Adrenal gland (tissue), 12 donors: ENCODE measurements around the gene LINC00305. TPM values are rescaled to one million over a fixed set of nuclear protein-coding genes. Genes with fewer than 3 reads are reported as not detected.

Source experiments
- DNase-seq, 7 donors: peaks; one replicate each; pipeline ENCODE4 v3.0.0-alpha.2; 2019 to 2020
- H3K27ac ChIP-seq, 5 donors: fragments of 200-600 bp; sonication (generic) in 4 of 5; 1 replicate in 3 of 5; 2 replicates in 2 of 5; pipeline versions ENCODE4 v1.5.1 to v1.8.0; 2016 to 2020; ENCODE audit warnings: mild to moderate bottlenecking in 1 of 5
- H3K27me3 ChIP-seq: fragments of 200-600 bp; 2 replicates; pipeline ENCODE4 v1.8.0; 2021
- H3K36me3 ChIP-seq, 2 donors: fragments of 200-600 bp; replicated peaks in 1 of 2; 1 replicate in 1 of 2; 2 replicates in 1 of 2; pipeline versions ENCODE4 v1.5.1 to v1.8.0; 2018 to 2022
- H3K4me1 ChIP-seq, 2 donors: fragments of 200-600 bp; replicated peaks in 1 of 2; 1 replicate in 1 of 2; 2 replicates in 1 of 2; pipeline versions ENCODE4 v1.5.1 to v1.8.0; 2018 to 2021
- H3K4me3 ChIP-seq, 4 donors: fragments of 200-600 bp; sonication (generic) in 3 of 4; one replicate each; pipeline ENCODE4 v1.5.1; 2016 to 2018
- H3K9me3 ChIP-seq, 3 donors: fragments of 200-600 bp; sonication (generic) in 1 of 3; replicated peaks in 1 of 3; 1 replicate in 2 of 3; 2 replicates in 1 of 3; pipeline versions ENCODE4 v1.5.1 to v1.8.0; 2016 to 2021
- CTCF ChIP-seq, 6 experiments: fragments of 450-650 bp in 4 of 6; fragments of 200-600 bp in 2 of 6; sonication (generic) in 1 of 6; IDR thresholded peaks; 1 replicate in 5 of 6; 2 replicates in 1 of 6; pipeline versions ENCODE4 v1.5.1 to v1.8.0; 2016 to 2021; ENCODE audit warnings: antibody characterized with exemption in 6 of 6, mild to moderate bottlenecking in 2 of 6, moderate library complexity in 1 of 6
- POLR2A ChIP-seq, 2 donors: fragments of 450-650 bp; IDR thresholded peaks; one replicate each; pipeline ENCODE4 v1.6.1; 2017; ENCODE audit warnings: antibody characterized with exemption in 2 of 2, mild to moderate bottlenecking in 2 of 2, moderate library complexity in 1 of 2
- WGBS, 4 donors: extraction: QIAGEN DNeasy Blood & Tissue Kit in 2 of 4; methylation state at CpG; one replicate each; pipeline versions ENCODE4 v1.1.5 to v1.1.7; 2013 to 2017; 5-methylcytosine and 5-hydroxymethylcytosine counted together
- intact Hi-C, 2 donors: fragments of 100-400 bp; cut with DNase I; formaldehyde crosslinking; loops; one replicate each; pipeline versions ENCODE4 v1.14.1 to v1.15.0; 2022 to 2023
- polyA plus RNA-seq, 3 donors: library from polyadenylated mRNA; stranded (reverse); fragments of 200-250 nt in 2 of 3; fragments of 350-450 nt in 1 of 3; fragmentation: Illumina TruSeq in 1 of 3; extraction: RNeasy Lipid Tissue Mini Kit (QIAGEN cat#74804) in 1 of 3; gene quantifications; one replicate each; pipeline ENCODE4 v1.2.3, GENCODE V29; 2013 to 2014
- total RNA-seq, 9 donors: library from RNA; depleted of rRNA in 4 of 9; stranded (reverse); fragments of >200 nt in 4 of 9; fragments of 120-200 nt in 1 of 9; fragmentation: NEBNext Ultra II Directional in 1 of 9; extraction: Animal tissue kit (Norgen Biotek cat#: 25700) in 1 of 9; gene quantifications; one replicate each; pipeline versions ENCODE4 v1.1.0 to v1.2.4, GENCODE V29; 2013 to 2023
- donor health status: healthy with polysubstance abuse.
- donor health status: Bipolar disorder and iron deficiency.
- donor health status: DM: yes; HTN: yes; CAD: no.
- donor health status: DM: no; HTN: no; CAD: no.
- donor health status: DM: no; HTN: no; CAD: no.
- donor health status: DM: yes; HTN: yes; CAD: no.

Gene LINC00305
- total and polyA plus RNA-seq, 12 donors, result 0.33 TPM; not detected in 11

DNA sequence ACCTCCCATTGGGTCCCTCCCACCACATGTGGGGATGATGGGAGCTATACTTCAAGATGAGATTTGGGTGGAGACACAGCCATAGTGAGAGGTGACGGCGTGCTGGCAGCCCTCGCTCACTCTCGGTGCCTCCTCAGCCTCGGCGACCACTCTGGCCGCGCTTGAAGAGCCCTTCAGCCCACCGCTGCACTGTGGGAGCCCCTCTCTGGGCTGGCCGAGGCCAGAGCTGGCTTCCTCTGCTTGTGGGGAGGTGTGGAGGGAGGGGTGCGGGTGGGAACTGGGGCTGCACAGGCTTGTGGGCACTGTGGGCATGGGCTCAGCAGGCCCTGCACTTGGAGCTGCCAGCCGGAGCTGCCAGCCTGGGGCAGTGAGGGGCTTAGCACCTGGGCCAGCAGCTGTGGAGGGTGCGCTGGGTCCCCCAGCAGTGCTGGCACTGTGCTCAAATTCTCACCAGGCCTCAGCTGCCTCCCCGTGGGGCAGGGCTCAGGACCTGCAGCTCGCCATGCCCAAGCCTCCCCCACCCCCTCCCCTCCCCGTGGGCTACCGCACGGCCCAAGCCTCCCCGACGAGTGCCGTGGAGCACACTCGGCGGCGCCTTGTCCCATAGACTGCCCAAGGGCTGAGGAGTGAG, 106.0 kb downstream of the LINC00305 start:
- no peaks in the 10 kb centered on the region for H3K4me1 ChIP-seq
- 93 to 95% (median 93%) methylated on average over 3 to 24 of the region's 24 CpGs for WGBS, 4 donors
- intact Hi-C loops, result no loop called here
- no peaks in the 10 kb centered on the region for H3K27me3 ChIP-seq
- H3K36me3 ChIP-seq, result no peaks in the 10 kb centered on the region
- DNase-seq, result no peak
- H3K4me3 ChIP-seq, result no peak overlapping the region
- H3K27ac ChIP-seq, result no peak overlapping the region
- TF ChIP-seq POLR2A (IDR thresholded peaks at IDR 0.05) (no peak), CTCF (IDR thresholded peaks at IDR 0.05) (no peak)
- H3K9me3 ChIP-seq, result no peaks in the 10 kb centered on the region

- Histone ChIP-seq H3K27me3 (no peaks in the 10 kb centered on the region), H3K4me1 (no peaks in the 10 kb centered on the region), H3K27ac (no peak overlapping the region), H3K4me3 (no peak overlapping the region), H3K9me3 (no peaks in the 10 kb centered on the region), H3K36me3 (no peaks in the 10 kb centered on the region)
- WGBS, 4 donors, result 14 to 23% (median 20%) methylated on average over 3 of the region's 3 CpGs
- TF ChIP-seq CTCF (IDR thresholded peaks at IDR 0.05) (peak in 5 of 6 experiments; percentile 30 to 61 (median 52)), POLR2A (IDR thresholded peaks at IDR 0.05) (no peak)
- intact Hi-C loops, result loop anchor here in 1 of 2 donors (10.0 kb wide), 1 partner anchor 367 kb away; no protein-coding TSS in a partner anchor
- no peak for DNase-seq
Observed at GRCh38 chr18:64037812-64038414, 111.0 kb downstream of the LINC00305 start.

- Histone ChIP-seq H3K27ac (no peak overlapping the region), H3K4me3 (no peak overlapping the region), H3K27me3 (no peaks in the 10 kb centered on the region), H3K36me3 (no peaks in the 10 kb centered on the region), H3K4me1 (no peaks in the 10 kb centered on the region), H3K9me3 (no peaks in the 10 kb centered on the region)
- DNase-seq, result no peak
- intact Hi-C loops, result loop anchor here in 1 of 2 donors (10.0 kb wide), 1 partner anchor 372 kb away; no protein-coding TSS in a partner anchor
- WGBS, 4 donors, result 69 to 80% (median 77%) methylated on average over 5 to 6 of the region's 6 CpGs
- TF ChIP-seq CTCF (IDR thresholded peaks at IDR 0.05), result no peak
- TF ChIP-seq POLR2A (IDR thresholded peaks at IDR 0.05), result no peak
Observed at GRCh38 chr18:64032312-64032711, 116.6 kb downstream of the LINC00305 start.

DNA sequence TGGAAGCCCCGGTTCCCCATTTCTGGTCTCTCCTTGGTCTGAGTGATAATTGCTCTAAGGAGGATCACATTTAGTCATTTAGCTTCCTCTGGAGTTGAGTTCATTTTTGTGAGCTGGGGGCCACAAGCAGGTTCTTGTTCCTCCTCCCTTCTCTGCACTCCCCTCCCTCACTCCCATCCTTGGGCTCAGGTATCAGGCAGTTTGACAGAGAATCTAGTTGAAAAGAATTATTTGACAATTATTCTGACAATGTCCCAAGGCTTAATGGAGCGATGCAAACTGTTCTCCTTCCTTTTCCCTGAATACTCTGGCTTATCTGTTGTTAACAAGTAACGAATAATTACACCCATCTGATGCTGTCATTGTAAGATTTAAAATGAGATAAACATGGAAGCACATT, 117.5 kb downstream of the LINC00305 start:
- Histone ChIP-seq H3K9me3 (no peaks in the 10 kb centered on the region), H3K27me3 (no peaks in the 10 kb centered on the region), H3K36me3 (no peaks in the 10 kb centered on the region), H3K4me3 (no peak overlapping the region), H3K27ac (no peak overlapping the region), H3K4me1 (no peaks in the 10 kb centered on the region)
- intact Hi-C loops, result loop anchor here in 1 of 2 donors (10.0 kb wide), 1 partner anchor 373 kb away; no protein-coding TSS in a partner anchor
- no peak for DNase-seq
- 86 to 90% (median 87%) methylated on average over 3 of the region's 3 CpGs for WGBS, 4 donors
- TF ChIP-seq CTCF (IDR thresholded peaks at IDR 0.05) (no peak), POLR2A (IDR thresholded peaks at IDR 0.05) (no peak)

Other genes starting within 250 kb of the LINC00305 start
- under 1 TPM in 1 of 9 donors, not detected in 8; 0.06 TPM for gene SERPINB10, start 241.1 kb downstream of the LINC00305 start, total RNA-seq
- gene SERPINB10, start 241.1 kb downstream of the LINC00305 start, polyA plus RNA-seq, result not detected
- gene HMSD, start 199.8 kb downstream of the LINC00305 start, total RNA-seq, result under 1 TPM in 1 of 9 donors, not detected in 8; 0.57 TPM
- gene HMSD, start 199.8 kb downstream of the LINC00305 start, polyA plus RNA-seq, result under 1 TPM in 2 of 3 donors, not detected in 1; 0.13 to 0.16 TPM
- 10 to 100 TPM in 7 of 9 donors, 1 to 10 TPM in 2; 8.4 to 22.6 (median 11.2) TPM for gene SERPINB8, start 179.0 kb downstream of the LINC00305 start, total RNA-seq
- gene SERPINB8, start 179.0 kb downstream of the LINC00305 start, polyA plus RNA-seq, result 10 to 100 TPM in 1 of 3 donors, 1 to 10 TPM in 2; 3.7 to 31.6 (median 6.9) TPM